K562 (cell line): ENCODE results near the gene ATP13A1. TPM values are rescaled to one million over a fixed set of nuclear protein-coding genes. Genes with fewer than 3 reads are reported as not detected.

Source experiments
- ATAC-seq: fragments of 200-7000 bp; cut with Tn5 transposase; 3 replicates; pipeline ENCODE4 v1.9.1; 2020; ENCODE audit warnings: moderate library complexity
- BruUV-seq: library from RNA; stranded (reverse); fragments of 400-500 nt; replicated peaks from 2 replicates; lab custom pipeline; 2021; lab: Mats Ljungman, UMichigan
- CTCF ChIA-PET: fragments of 300-600 bp; formaldehyde crosslinking; extraction: SDS; loops from one replicate; lab custom pipeline; 2021; ENCODE audit warnings: low intra/inter-chr PET ratio; lab: Yijun Ruan, JAX
- POLR2A ChIA-PET: fragments of 300-600, 350-650 bp; sonication (Branson Sonifier 250); formaldehyde crosslinking; extraction: SDS; loops from one replicate; lab custom pipeline; 2021; ENCODE audit warnings: antibody characterized with exemption, inconsistent platforms; lab: Yijun Ruan, JAX
- DNase-seq, 4 experiments: peaks; one replicate each; pipeline versions ENCODE4 v3.0.0 to v3.0.0-alpha.2; 2011 to 2018; ENCODE audit warnings: low spot score in 3 of 4, mixed read lengths in 3 of 4; ENCODE audit errors: extremely low read depth in 1 of 4
- FAIRE-seq: peaks from 2 replicates; lab custom pipeline; 2011; peaks lifted over from hg19 to GRCh38; lab: Jason Lieb, UNC
- H2AFZ ChIP-seq: 2 replicates; pipeline ENCODE4 v1.6.0; 2011; ENCODE audit warnings: low read depth, low read length, control low read depth, inconsistent platforms
- H3K27ac ChIP-seq: fragments of 200-600 bp; 3 replicates; pipeline ENCODE4 v1.8.0; 2011; ENCODE audit warnings: low read depth, mild to moderate bottlenecking, control low read depth, inconsistent platforms, low read length, moderate library complexity, mixed read lengths; ENCODE audit errors: extremely low read depth
- H3K27me3 ChIP-seq, 2 experiments: fragments of 300-600 bp in 1 of 2; 2 replicates in 1 of 2; 3 replicates in 1 of 2; pipeline versions ENCODE4 v1.6.0 to v1.8.0; 2011; ENCODE audit warnings: inconsistent platforms in 2 of 2, low read length in 2 of 2, mild to moderate bottlenecking in 1 of 2, mixed read lengths in 1 of 2, moderate library complexity in 1 of 2; ENCODE audit not compliant: control insufficient read depth in 2 of 2, insufficient read depth in 2 of 2
- H3K36me3 ChIP-seq: fragments of 300-600 bp; 3 replicates; pipeline ENCODE4 v1.8.0; 2011; ENCODE audit warnings: mild to moderate bottlenecking, low read length, inconsistent platforms; ENCODE audit not compliant: control insufficient read depth, insufficient read depth
- H3K4me1 ChIP-seq, 2 experiments: fragments of 200-600 bp in 1 of 2; replicated peaks in 1 of 2; 2 replicates in 1 of 2; 3 replicates in 1 of 2; pipeline versions ENCODE4 v1.5.1 to v1.8.0; 2011; ENCODE audit warnings: inconsistent platforms in 2 of 2, low read length in 2 of 2, mild to moderate bottlenecking in 1 of 2, mixed read lengths in 1 of 2, moderate library complexity in 1 of 2; ENCODE audit not compliant: control insufficient read depth in 2 of 2, insufficient read depth in 2 of 2
- H3K4me2 ChIP-seq: 2 replicates; pipeline ENCODE4 v1.6.1; 2011; ENCODE audit warnings: low read length, control low read depth, inconsistent platforms, mixed read lengths; ENCODE audit not compliant: insufficient read depth
- H3K4me3 ChIP-seq: fragments of 200-600 bp; sonication (generic), shearing (Covaris generic); 2 replicates; pipeline ENCODE4 v1.5.1; 2016; ENCODE audit warnings: control low read depth, inconsistent platforms
- H3K79me2 ChIP-seq: fragments of 200-600 bp; 3 replicates; pipeline ENCODE4 v1.8.0; 2011; ENCODE audit warnings: low read length, inconsistent platforms; ENCODE audit not compliant: control insufficient read depth, insufficient read depth
- H3K9ac ChIP-seq, 2 experiments: 2 replicates each; pipeline versions ENCODE4 v1.6.0 to v1.6.1; 2011; ENCODE audit warnings: low read depth in 2 of 2, low read length in 2 of 2, control low read depth in 1 of 2, inconsistent platforms in 1 of 2, mild to moderate bottlenecking in 1 of 2, mixed read lengths in 1 of 2; ENCODE audit not compliant: insufficient read depth in 1 of 2
- H3K9me1 ChIP-seq: one replicate; pipeline ENCODE4 v1.6.0; 2011; ENCODE audit warnings: inconsistent platforms, mild to moderate bottlenecking, low read length, moderate library complexity; ENCODE audit not compliant: control insufficient read depth, insufficient read depth
- H3K9me3 ChIP-seq: replicated peaks from 2 replicates; pipeline ENCODE4 v1.5.1; 2011; ENCODE audit warnings: low read depth, low read length, inconsistent platforms; ENCODE audit not compliant: control insufficient read depth, insufficient read depth
- H4K20me1 ChIP-seq: replicated peaks from 2 replicates; pipeline ENCODE4 v1.6.1; 2011; ENCODE audit warnings: low read length, inconsistent platforms, mixed read lengths; ENCODE audit not compliant: control insufficient read depth, insufficient read depth
- ETV5 ChIP-seq: sonication (generic); formaldehyde crosslinking; IDR thresholded peaks from 2 replicates; pipeline ENCODE4 v1.4.0; 2020; ENCODE audit warnings: low read depth, mild to moderate bottlenecking, missing genetic modification reagents
- FUS ChIP-seq: fragments of 200-400 bp; formaldehyde crosslinking; optimal IDR thresholded peaks from 2 replicates; pipeline ENCODE3; 2017; ENCODE audit warnings: low read depth, low read length
- HNRNPK ChIP-seq: fragments of 200-400 bp; formaldehyde crosslinking; IDR thresholded peaks from one replicate; pipeline ENCODE4 v1.6.1; 2018; ENCODE audit warnings: mild to moderate bottlenecking, low read depth, low read length; ENCODE audit not compliant: poor library complexity, severe bottlenecking
- MXI1 ChIP-seq: IDR thresholded peaks from 2 replicates; pipeline ENCODE4 v1.6.1; 2011; ENCODE audit warnings: low read depth, mild to moderate bottlenecking, improper control_type of control experiment, low read length
- PPARD ChIP-seq: fragments of 250-450 bp; sonication (Bioruptor Pico); IDR thresholded peaks from 2 replicates; pipeline ENCODE4 v1.8.0; 2022; ENCODE audit warnings: inconsistent platforms, mild to moderate bottlenecking, moderate library complexity
- RBM34 ChIP-seq: fragments of 200-400 bp; formaldehyde crosslinking; IDR thresholded peaks from 2 replicates; pipeline ENCODE4 v1.6.1; 2018; ENCODE audit warnings: low read length, borderline replicate concordance; ENCODE audit not compliant: insufficient read depth
- ZNF655 ChIP-seq: fragments of 250-450 bp; sonication (Bioruptor Pico); IDR thresholded peaks from 2 replicates; pipeline ENCODE4 v1.5.0; 2021
- WGBS: fragments of 100-300 bp; shearing (Covaris generic); methylation state at CpG from one replicate; pipeline ENCODE4 v1.1.6; 2016; ENCODE audit warnings: low coverage, mixed read lengths; ENCODE audit not compliant: insufficient coverage; ENCODE audit errors: missing lambda C conversion rate; 5-methylcytosine and 5-hydroxymethylcytosine counted together
- in situ Hi-C: fragments of 300-500 bp; cut with MboI; formaldehyde crosslinking; loops from 4 replicates; pipeline ENCODE4 v1.15.0; 2018; ENCODE audit warnings: inconsistent platforms, mixed read lengths
- intact Hi-C: fragments of 100-400 bp; cut with micrococcal nuclease; formaldehyde crosslinking; loops from 2 replicates; pipeline ENCODE4 v1.14.2; 2022
- polyA plus RNA-seq, 8 experiments: library from polyadenylated mRNA; depleted of rRNA in 4 of 8; stranded (reverse) in 5 of 8; unstranded in 3 of 8; fragments of >200 nt; fragmentation: Nextera tagmentation in 2 of 8; fragmentation: Illumina TruSeq in 1 of 8; extraction: Ambion mirVana in 2 of 8; extraction: Trizol in 1 of 8; gene quantifications; 2 replicates each; pipeline versions ENCODE4 v1.2.1 to v1.2.3, GENCODE V29; 2011 to 2014; ENCODE audit warnings: inconsistent platforms in 1 of 8, missing spikeins in 1 of 8
- total RNA-seq, 7 experiments: library from RNA; depleted of rRNA in 6 of 7; stranded (reverse); fragments of >200 nt in 6 of 7; fragmentation: Illumina TruSeq in 2 of 7; extraction: Trizol in 2 of 7; gene quantifications; 2 replicates each; pipeline versions ENCODE4 v1.2.1 to v1.2.3, GENCODE V29; 2011 to 2021; ENCODE audit warnings: low replicate concordance in 1 of 7
- TF ChIP-seq, protein P1 (sequence below): sonication (generic); formaldehyde crosslinking; IDR thresholded peaks from 2 replicates; pipeline ENCODE4 v1.8.0; 2022; ENCODE audit warnings: mild to moderate bottlenecking, missing genetic modification reagents
- TF ChIP-seq, protein P2 (sequence below): sonication (generic); formaldehyde crosslinking; IDR thresholded peaks from 2 replicates; pipeline ENCODE4 v1.8.1; 2022; ENCODE audit warnings: missing genetic modification reagents
- TF ChIP-seq, protein P3 (sequence below): fragments of 250-450 bp; sonication (Bioruptor Pico); IDR thresholded peaks from 2 replicates; pipeline ENCODE4 v1.9.0; 2021; ENCODE audit warnings: mild to moderate bottlenecking
- TF ChIP-seq, protein P4 (sequence below): fragments of 250-450 bp; sonication (Bioruptor Pico); IDR thresholded peaks from 2 replicates; pipeline ENCODE4 v1.6.1; 2021; ENCODE audit warnings: mild to moderate bottlenecking

ATP13A1 gene
- total and polyA plus RNA-seq, 9 of the 15 experiments (the other 6 are each of a cell fraction or from before 2014, with no cell fraction given), result 0.90 to 83.8 (median 23.1) TPM

DNA sequence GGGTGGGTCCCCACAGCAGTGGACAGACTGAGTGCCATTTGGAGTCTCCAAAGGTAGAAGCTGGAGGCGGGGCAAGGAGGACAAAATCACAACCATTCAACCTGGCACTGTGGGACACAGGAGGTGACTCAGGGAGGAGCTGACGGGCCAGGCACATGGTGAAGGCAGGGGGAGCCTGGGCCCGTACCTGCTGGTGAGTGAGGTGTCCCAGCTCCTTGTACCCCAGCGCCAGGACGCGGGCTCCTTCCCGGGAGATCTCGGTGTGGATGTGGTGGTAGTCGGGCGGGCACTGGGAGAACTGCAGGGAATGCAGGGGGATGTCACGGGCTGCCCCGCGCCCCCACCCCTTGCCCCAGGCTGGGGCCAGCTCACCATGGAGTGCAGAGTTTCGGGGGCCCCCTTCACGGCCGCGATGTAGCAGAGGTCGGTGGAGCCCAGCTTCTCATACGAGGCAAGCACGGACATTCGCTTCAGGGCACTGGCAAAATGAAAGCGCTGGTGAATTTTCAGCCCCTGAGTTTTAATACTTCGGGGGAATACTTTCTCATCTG lies 9.8 kb downstream of the ATP13A1 start:
- no TSS peak for BruUV-seq
- Histone ChIP-seq H3K79me2 (no peaks in the 10 kb centered on the region), H3K27me3 (no peaks in the 10 kb centered on the region), H4K20me1 (no peaks in the 10 kb centered on the region), H3K9me1 (no peaks in the 10 kb centered on the region), H2AFZ (no peak overlapping the region), H3K4me3 (no peak overlapping the region), H3K9ac (no peak overlapping the region), H3K4me1 (peaks cover 0 to 4% of the 10 kb centered on the region in 2 experiments; a peak in 1 of 5 replicates), H3K27ac (no peak overlapping the region), H3K4me2 (no peak overlapping the region), H3K36me3 (peaks cover 97% of the 10 kb centered on the region), H3K9me3 (no peaks in the 10 kb centered on the region)
- TF ChIP-seq MXI1 (no peak), RBM34 (no peak), ETV5 (CRISPR knock-in tag) (no peak), PPARD (no peak), FUS (no peak), HNRNPK (no peak), ZNF655 (CRISPR knock-in tag) (no peak)
- TF ChIP-seq, protein P1, sequence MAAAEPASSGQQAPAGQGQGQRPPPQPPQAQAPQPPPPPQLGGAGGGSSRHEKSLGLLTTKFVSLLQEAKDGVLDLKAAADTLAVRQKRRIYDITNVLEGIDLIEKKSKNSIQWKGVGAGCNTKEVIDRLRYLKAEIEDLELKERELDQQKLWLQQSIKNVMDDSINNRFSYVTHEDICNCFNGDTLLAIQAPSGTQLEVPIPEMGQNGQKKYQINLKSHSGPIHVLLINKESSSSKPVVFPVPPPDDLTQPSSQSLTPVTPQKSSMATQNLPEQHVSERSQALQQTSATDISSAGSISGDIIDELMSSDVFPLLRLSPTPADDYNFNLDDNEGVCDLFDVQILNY (CRISPR knock-in tag), result no peak
- TF ChIP-seq, protein P2, sequence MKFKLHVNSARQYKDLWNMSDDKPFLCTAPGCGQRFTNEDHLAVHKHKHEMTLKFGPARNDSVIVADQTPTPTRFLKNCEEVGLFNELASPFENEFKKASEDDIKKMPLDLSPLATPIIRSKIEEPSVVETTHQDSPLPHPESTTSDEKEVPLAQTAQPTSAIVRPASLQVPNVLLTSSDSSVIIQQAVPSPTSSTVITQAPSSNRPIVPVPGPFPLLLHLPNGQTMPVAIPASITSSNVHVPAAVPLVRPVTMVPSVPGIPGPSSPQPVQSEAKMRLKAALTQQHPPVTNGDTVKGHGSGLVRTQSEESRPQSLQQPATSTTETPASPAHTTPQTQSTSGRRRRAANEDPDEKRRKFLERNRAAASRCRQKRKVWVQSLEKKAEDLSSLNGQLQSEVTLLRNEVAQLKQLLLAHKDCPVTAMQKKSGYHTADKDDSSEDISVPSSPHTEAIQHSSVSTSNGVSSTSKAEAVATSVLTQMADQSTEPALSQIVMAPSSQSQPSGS (CRISPR knock-in tag), result no peak
- TF ChIP-seq, protein P3, sequence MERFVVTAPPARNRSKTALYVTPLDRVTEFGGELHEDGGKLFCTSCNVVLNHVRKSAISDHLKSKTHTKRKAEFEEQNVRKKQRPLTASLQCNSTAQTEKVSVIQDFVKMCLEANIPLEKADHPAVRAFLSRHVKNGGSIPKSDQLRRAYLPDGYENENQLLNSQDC (CRISPR knock-in tag), result no peak
- TF ChIP-seq, protein P4, sequence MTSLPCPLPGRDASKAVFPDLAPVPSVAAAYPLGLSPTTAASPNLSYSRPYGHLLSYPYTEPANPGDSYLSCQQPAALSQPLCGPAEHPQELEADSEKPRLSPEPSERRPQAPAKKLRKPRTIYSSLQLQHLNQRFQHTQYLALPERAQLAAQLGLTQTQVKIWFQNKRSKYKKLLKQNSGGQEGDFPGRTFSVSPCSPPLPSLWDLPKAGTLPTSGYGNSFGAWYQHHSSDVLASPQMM (CRISPR knock-in tag), result no peak
- ChIA-PET CTCF (no interaction called here), POLR2A (interaction anchor here (0.6 to 5.6 kb wide), 2 partner anchors 8 to 101 kb away, joined by 3 to 40 read pairs; partner anchors contain the start of gene ATP13A1)
- WGBS, result 97% methylated on average over 22 of the region's 23 CpGs
- in situ Hi-C loops, result no loop called here
- intact Hi-C loops, result no loop called here
- no peak for DNase-seq
- FAIRE-seq, result no peak
- ATAC-seq, result no peak
